GM12878 (cell line): ENCODE results near the gene ITPRIP. TPM values are rescaled to one million over a fixed set of nuclear protein-coding genes. Genes with fewer than 3 reads are reported as not detected.

Experiments used
- ATAC-seq: fragments of 200-7000 bp; cut with Tn5 transposase; 3 replicates; pipeline ENCODE4 v1.9.1; 2020; ENCODE audit warnings: mild to moderate bottlenecking, moderate library complexity
- BruUV-seq: library from RNA; stranded (reverse); fragments of 400-500 nt; replicated peaks from 2 replicates; lab custom pipeline; 2021; lab: Mats Ljungman, UMichigan
- CTCF ChIA-PET: fragments of 300-600 bp; sonication (Branson Sonifier 250); formaldehyde crosslinking; extraction: SDS; loops from one replicate; lab custom pipeline; 2021; ENCODE audit warnings: inconsistent platforms; lab: Yijun Ruan, JAX
- POLR2A ChIA-PET: fragments of 350-600 bp; formaldehyde crosslinking; extraction: SDS; loops from one replicate; lab custom pipeline; 2021; ENCODE audit warnings: inconsistent platforms; lab: Charles Lee
- RAD21 ChIA-PET: fragments of 300-600 bp; sonication (Branson Sonifier 250); formaldehyde crosslinking; loops from one replicate; lab custom pipeline; 2023; ENCODE audit warnings: antibody characterized with exemption; ENCODE audit not compliant: unreplicated experiment; lab: Charles Lee
- SMC1A ChIA-PET: fragments of 300-600 bp; sonication (Branson Sonifier 250); formaldehyde crosslinking; loops from one replicate; lab custom pipeline; 2023; ENCODE audit not compliant: unreplicated experiment, uncharacterized antibody; lab: Charles Lee
- DNase-seq: peaks from one replicate; pipeline ENCODE4 v3.0.0-alpha.2; 2011; ENCODE audit warnings: low read depth, low spot score
- FAIRE-seq: peaks from 3 replicates; lab custom pipeline; 2011; peaks lifted over from hg19 to GRCh38; lab: Jason Lieb, UNC
- H2AFZ ChIP-seq: 2 replicates; pipeline ENCODE4 v1.6.0; 2011; ENCODE audit warnings: low read depth, low read length, control low read depth; ENCODE audit not compliant: control insufficient read depth
- H3K27ac ChIP-seq: 2 replicates; pipeline ENCODE4 v1.5.1; 2011; ENCODE audit warnings: control low read depth; ENCODE audit not compliant: control insufficient read depth, insufficient read depth
- H3K27me3 ChIP-seq, 2 experiments: replicated peaks in 1 of 2; 2 replicates each; pipeline versions ENCODE4 v1.6.0 to v1.6.1; 2011; ENCODE audit warnings: low read length in 1 of 2; ENCODE audit not compliant: control insufficient read depth in 2 of 2, insufficient read depth in 2 of 2
- H3K36me3 ChIP-seq, 2 experiments: 2 replicates each; pipeline ENCODE4 v1.5.1; 2011; ENCODE audit warnings: low read length in 1 of 2; ENCODE audit not compliant: control insufficient read depth in 2 of 2, insufficient read depth in 2 of 2
- H3K4me1 ChIP-seq: 2 replicates; pipeline ENCODE4 v1.6.1; 2011; ENCODE audit warnings: mild to moderate bottlenecking, low read length, moderate library complexity, mixed read lengths; ENCODE audit not compliant: control insufficient read depth, insufficient read depth
- H3K4me2 ChIP-seq: 2 replicates; pipeline ENCODE4 v1.6.0; 2011; ENCODE audit warnings: control low read depth; ENCODE audit not compliant: control insufficient read depth, insufficient read depth
- H3K4me3 ChIP-seq: fragments of 200-600 bp; sonication (generic); 2 replicates; pipeline ENCODE4 v1.5.1; 2016
- H3K79me2 ChIP-seq: 2 replicates; pipeline ENCODE4 v1.6.0; 2011; ENCODE audit warnings: low read length; ENCODE audit not compliant: control insufficient read depth, insufficient read depth
- H3K9ac ChIP-seq: 2 replicates; pipeline ENCODE4 v1.8.0; 2011; ENCODE audit warnings: low read length, control low read depth, mixed read lengths; ENCODE audit not compliant: control insufficient read depth, insufficient read depth
- H3K9me3 ChIP-seq: replicated peaks from 3 replicates; pipeline ENCODE4 v1.5.1; 2011; ENCODE audit warnings: mild to moderate bottlenecking, low read length; ENCODE audit not compliant: control insufficient read depth, insufficient read depth
- H4K20me1 ChIP-seq: 2 replicates; pipeline ENCODE4 v1.6.0; 2011; ENCODE audit not compliant: control insufficient read depth, insufficient read depth
- EGR1 ChIP-seq, 2 experiments: IDR thresholded peaks; 1 replicate in 1 of 2; 2 replicates in 1 of 2; pipeline ENCODE4 v1.6.1; 2011 to 2012; ENCODE audit warnings: low read depth in 2 of 2, low read length in 2 of 2, borderline replicate concordance in 1 of 2, mild to moderate bottlenecking in 1 of 2, moderate library complexity in 1 of 2
- ETV6 ChIP-seq, 2 experiments: fragments of 450-650 bp in 1 of 2; IDR thresholded peaks in 1 of 2; conservative IDR thresholded peaks in 1 of 2; 2 replicates each; pipeline ENCODE4 v1.6.1; 2014; ENCODE audit warnings: antibody characterized with exemption in 1 of 2, borderline replicate concordance in 1 of 2, low read depth in 1 of 2, mild to moderate bottlenecking in 1 of 2, moderate library complexity in 1 of 2
- RAD51 ChIP-seq: fragments of 450-650 bp; IDR thresholded peaks from 2 replicates; pipeline ENCODE4 v1.6.1; 2016; ENCODE audit warnings: moderate library complexity, mild to moderate bottlenecking, inconsistent platforms
- SPI1 ChIP-seq: IDR thresholded peaks from 2 replicates; pipeline ENCODE4 v1.6.1; 2011; ENCODE audit warnings: low read depth, mild to moderate bottlenecking, low read length, moderate library complexity, borderline replicate concordance; ENCODE audit not compliant: insufficient read depth
- TCF3 ChIP-seq: IDR thresholded peaks from 2 replicates; pipeline ENCODE4 v1.6.1; 2012; ENCODE audit warnings: low read depth, mild to moderate bottlenecking, low read length, borderline replicate concordance; ENCODE audit not compliant: insufficient read depth
- USF2 ChIP-seq: IDR thresholded peaks from 2 replicates; pipeline ENCODE4 v1.6.1; 2011; ENCODE audit warnings: low read depth, low read length, improper control_type of control experiment, borderline replicate concordance
- WGBS: methylation state at CpG from one replicate; pipeline ENCODE4 v1.1.6; 2016; ENCODE audit warnings: low lambda C conversion rate; ENCODE audit not compliant: insufficient replicate concordance, insufficient coverage; ENCODE audit errors: missing lambda C conversion rate; 5-methylcytosine and 5-hydroxymethylcytosine counted together
- in situ Hi-C: fragments of 300-500 bp; cut with MboI; formaldehyde crosslinking; loops from 9 replicates; pipeline ENCODE4 v1.14.3; 2018; ENCODE audit warnings: mixed read lengths
- intact Hi-C: fragments of 100-400 bp; cut with micrococcal nuclease; formaldehyde crosslinking; loops from one replicate; pipeline ENCODE4 v1.14.2; 2022; ENCODE audit not compliant: unreplicated experiment
- polyA plus RNA-seq, 11 experiments: library from polyadenylated mRNA; depleted of rRNA in 4 of 11; unstranded in 6 of 11; stranded (reverse) in 5 of 11; fragments of >200 nt; fragmentation: Nextera tagmentation in 4 of 11; fragmentation: Illumina TruSeq in 1 of 11; extraction: Ambion mirVana in 4 of 11; extraction: Trizol in 1 of 11; gene quantifications; 1 replicate in 1 of 11; 2 replicates in 10 of 11; pipeline versions ENCODE4 v1.2.1 to v1.2.3, GENCODE V29; 2011 to 2016; ENCODE audit warnings: inconsistent platforms in 2 of 11, missing spikeins in 2 of 11, low read depth in 1 of 11
- total RNA-seq, 4 experiments: library from RNA; depleted of rRNA in 3 of 4; stranded (reverse); fragments of >200 nt in 3 of 4; fragmentation: Illumina TruSeq in 1 of 4; extraction: Trizol in 1 of 4; gene quantifications; 2 replicates each; pipeline versions ENCODE4 v1.2.1 to v1.2.3, GENCODE V29; 2013 to 2021

Gene ITPRIP
- total and polyA plus RNA-seq, 10 of the 15 experiments (the other 5 are each of a cell fraction or from before 2014, with no cell fraction given): 0.82 to 10.4 (median 5.9) TPM

DNA sequence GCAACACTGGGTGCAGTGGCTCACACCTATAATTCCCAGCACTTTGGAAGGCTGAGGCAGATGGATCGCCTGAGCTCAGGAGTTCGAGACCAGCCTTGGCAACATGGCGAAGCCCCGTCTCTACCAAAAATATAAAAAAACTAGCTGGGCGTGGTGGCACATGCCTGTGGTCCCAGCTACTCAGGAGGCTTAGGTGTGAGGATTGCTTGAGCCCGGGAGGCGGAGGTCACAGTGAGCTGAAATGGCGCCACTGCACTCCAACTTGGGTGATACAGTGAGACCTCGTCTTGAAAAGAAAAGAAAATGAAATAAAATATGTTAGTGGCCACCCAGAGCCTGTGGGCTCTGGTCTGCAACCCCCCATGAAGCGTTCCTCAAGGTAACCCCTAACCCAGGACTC lies 13.3 kb downstream of the ITPRIP start (continued):
- no peak for TF ChIP-seq EGR1 (IDR thresholded peaks at IDR 0.05; ENCODE audit: borderline replicate concordance in 1 of 2, low read depth in 2 of 2, low read length in 2 of 2)
- TF ChIP-seq USF2: no peak
- TF ChIP-seq RAD51: no peak
- TF ChIP-seq, all 136 proteins: peak for 0

DNA sequence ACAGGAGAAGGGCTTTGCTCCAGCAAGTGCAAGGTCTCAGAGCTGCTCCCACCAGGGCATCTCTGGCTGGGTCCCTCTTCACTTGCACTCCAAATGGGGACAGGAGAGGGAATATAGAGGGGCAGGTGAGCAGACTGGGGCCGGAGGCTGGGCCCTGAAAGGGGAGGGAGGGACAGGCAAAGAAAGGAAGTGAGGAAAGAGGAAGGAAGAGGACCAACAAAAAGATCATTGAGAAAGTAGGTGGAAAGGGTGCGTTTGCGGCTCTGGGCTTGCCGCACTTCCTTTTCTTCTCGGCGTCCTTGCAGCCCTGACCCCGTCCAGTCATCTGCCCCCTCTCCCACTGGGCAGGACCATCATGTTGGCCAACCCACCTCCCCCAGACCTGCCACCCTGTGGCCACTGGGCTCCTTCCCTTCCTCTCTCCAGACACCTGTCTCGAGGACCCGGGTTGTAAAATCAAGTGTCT lies 14.0 kb downstream of the ITPRIP start:
- in situ Hi-C loops (no loop called here), intact Hi-C loops (no loop called here)
- no peak overlapping the region for H3K9ac ChIP-seq
- no peak overlapping the region for H2AFZ ChIP-seq
- H3K27me3 ChIP-seq: no peaks in the 10 kb centered on the region
- H3K79me2 ChIP-seq: peaks cover 39% of the 10 kb centered on the region
- CTCF ChIA-PET: interaction anchor here (1.0 to 2.3 kb wide), 4 partner anchors 18 to 35 kb away, joined by 3 to 7 read pairs (median 4); no protein-coding TSS in a partner anchor
- peak overlapping the region; percentile 13; the same call in 1 of the 2 replicates for H3K4me2 ChIP-seq
- no TSS peak for BruUV-seq
- no peak for ATAC-seq
- FAIRE-seq: no peak
- DNase-seq: no peak
- no peak overlapping the region for H3K27ac ChIP-seq
- RAD21 ChIA-PET: no interaction called here
- TF ChIP-seq ETV6 (conservative IDR thresholded peaks at IDR 0.05 in 1 of 2, IDR thresholded peaks at IDR 0.05 in 1 of 2; ENCODE audit: borderline replicate concordance in 1 of 2, low read depth in 1 of 2) (0 out of 4 replicates have a peak, but pooled peaks of 1 of the 2 experiments have one; percentile 21), TCF3 (no peak), SPI1 (peak; percentile 52)
- H3K4me3 ChIP-seq: no peak overlapping the region
- WGBS: 3% methylated on average over 9 of the region's 9 CpGs
- peaks cover 0 to 7% of the 10 kb centered on the region in 2 experiments; a peak in 2 of 4 replicates for H3K36me3 ChIP-seq
- POLR2A ChIA-PET: interaction anchor here (1.2 kb wide), 1 partner anchor 12 kb away, joined by 3 read pairs; no protein-coding TSS in a partner anchor
- H3K4me1 ChIP-seq: peaks cover 34% of the 10 kb centered on the region
- SMC1A ChIA-PET: interaction anchor here (2.0 kb wide), 1 partner anchor 12 kb away, joined by 7 read pairs; no protein-coding TSS in a partner anchor
- peaks cover 10% of the 10 kb centered on the region; the same call in 1 of the 2 replicates for H4K20me1 ChIP-seq
- no peaks in the 10 kb centered on the region for H3K9me3 ChIP-seq
